Effector CD8-positive, alpha-beta T cell (primary cell): ENCODE measurements around the gene STX8.

ENCODE experiments used
- DNase-seq: peaks from one replicate; lab custom pipeline; 2025; lab: John Stamatoyannopoulos, UW

STX8 gene

DNA sequence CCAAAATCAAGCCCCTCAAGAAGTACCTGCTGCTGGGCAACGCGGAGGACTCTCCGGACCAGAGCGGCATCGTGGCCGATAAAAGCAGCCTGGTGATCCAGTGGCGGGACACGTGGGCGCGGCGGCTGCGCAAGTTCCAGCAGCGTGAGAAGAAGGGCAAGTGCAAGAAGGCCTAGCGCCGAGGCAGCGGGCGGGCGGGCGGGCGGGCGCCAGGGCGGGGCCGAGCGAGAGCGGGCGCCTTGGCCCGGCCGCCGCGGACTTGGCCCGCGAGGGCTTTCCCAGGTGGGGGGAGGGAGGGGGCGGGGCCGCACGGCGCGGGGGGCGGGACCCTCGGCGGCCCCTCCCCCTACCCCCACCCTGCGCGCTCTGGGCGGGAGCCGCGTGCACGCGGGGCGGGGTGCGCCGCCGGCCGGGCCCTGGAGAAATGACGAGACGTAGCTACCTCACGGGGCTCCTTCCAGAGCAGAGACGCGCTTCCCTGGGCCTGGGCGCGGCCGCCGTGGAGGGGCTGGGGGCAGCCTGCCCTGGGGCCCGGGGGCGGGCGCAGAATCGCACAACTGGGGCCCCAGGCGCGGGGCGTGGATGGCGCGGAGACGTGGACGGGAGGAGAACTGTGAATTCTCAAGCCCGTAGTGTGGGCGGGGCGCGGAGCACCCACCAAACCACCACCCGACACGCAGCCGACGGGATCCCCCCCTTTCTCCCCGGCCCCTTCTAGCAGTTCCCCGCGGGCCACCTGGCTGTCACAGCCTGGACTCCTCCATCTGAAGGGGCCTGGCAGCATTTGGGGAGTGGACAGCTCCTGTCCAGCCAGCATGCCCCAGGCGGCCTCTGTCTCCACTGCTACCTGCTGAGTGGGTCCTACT lies 335.6 kb downstream of the STX8 start:
- DNase-seq, result peak; percentile 62

DNA sequence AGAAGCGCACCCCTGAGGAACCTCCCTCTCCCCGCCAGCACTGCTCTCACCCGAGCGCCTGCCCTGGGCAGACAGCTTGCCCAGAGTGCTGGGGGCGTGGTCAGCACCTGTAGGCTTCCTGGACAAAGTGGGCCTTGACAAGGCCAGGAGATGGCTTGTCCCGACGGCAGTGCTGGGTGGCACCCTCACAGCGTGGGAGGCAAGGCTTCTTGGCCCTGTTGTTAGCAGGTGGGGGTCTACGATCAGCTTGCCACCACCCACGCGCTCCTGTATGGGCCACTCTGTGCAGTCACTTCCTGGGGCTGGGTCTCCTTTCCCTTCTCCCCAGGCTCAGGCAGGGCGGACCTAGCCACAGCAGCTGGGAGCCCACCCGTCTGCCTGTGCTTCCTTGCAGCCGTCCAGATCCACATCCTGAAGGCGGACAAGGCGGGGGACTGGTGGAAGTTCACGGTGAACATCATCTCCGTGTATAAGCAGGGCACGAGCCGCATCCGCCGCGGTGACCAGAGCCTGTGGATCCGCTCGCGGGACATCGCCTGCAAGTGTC lies 336.3 kb downstream of the STX8 start:
- no peak for DNase-seq

- no peak for DNase-seq
Observed at GRCh38 chr17:9238340-9239245, 337.0 kb downstream of the STX8 start.

DNA sequence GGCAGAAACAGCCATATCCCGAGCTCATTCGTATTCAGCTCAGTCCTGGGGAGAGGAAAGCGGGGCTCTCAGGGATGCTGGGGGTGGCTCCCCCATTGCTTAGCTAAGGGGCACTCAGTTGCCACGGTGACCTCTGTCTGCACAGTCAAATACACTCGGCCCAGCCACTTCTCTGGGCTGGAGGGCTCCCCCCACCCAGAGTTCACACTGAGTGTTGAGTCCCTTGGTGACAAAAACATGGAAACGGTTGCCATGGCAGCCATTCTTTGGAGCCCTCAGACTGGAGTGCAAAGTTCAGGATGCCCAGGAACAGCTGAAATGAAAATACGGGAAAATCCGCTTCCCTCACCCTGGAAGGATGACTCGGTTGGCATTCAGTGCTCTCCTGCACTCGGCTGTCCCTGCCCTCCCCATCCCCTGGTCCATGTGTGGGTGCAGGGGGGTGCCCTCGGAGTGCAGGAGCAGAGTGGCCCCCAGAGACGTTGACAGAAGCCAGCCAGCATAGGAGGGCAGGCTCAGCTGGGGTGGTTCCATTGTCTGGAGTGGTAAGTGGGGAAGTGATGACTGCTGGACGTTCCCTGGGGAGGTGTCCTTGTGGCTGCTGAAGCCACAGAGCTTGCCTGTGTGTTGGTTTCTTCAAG lies 337.8 kb downstream of the STX8 start:
- DNase-seq, result no peak

DNA sequence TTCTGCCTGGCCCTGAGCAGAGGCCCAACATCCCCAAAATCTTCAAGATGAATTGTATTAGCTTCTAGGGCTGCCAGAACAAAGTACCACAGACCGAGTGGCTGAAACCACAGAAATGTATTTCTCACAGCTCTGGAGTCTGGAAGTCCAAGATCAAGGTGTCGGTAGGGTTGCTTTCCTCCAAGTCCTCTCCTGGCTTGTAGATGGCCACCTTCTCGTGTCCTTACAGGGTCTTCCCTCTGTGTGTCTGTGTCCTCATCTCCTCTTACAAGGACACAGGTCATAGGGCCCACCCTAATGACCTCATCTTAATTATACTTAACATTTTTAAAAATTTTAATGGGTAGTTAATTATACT lies 338.6 kb downstream of the STX8 start:
- DNase-seq, result no peak

DNA sequence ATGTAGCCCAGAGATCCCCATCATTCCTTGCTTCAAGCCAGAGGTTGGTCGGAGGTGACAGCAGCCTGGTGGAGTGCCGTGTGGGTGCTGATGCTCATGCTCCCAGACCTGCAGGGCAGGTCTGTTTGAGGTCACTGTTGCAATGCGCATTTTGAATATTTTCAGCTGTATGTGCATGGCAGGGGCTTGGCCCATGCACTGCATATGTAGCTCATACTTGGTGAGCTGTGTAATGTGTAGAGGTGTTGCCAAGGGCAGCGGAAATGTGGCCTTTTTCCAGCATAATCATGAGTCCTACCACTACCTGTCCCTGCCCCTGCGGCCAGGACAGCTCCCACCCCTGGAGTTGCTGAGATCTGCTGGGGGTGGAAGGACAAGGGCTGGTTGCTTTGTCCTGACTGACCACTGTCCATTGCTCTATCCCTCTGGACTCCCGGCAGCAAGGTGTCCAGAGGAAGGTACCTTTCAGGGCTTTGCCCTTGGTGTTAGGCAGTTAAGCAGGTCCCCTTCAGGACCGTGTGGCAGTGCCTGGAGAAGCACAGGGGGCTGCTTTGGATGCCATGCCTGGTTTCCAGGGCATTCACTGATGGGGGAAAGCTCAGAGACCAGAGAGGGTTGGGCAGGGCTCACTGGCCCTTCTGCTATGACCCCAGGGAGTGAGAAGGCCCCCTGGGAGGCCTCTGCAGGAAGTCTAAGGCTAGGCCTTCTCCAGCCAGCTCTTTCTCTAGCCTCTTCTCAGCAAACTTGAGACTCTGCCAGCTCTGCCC lies 339.2 kb downstream of the STX8 start:
- no peak for DNase-seq

DNA sequence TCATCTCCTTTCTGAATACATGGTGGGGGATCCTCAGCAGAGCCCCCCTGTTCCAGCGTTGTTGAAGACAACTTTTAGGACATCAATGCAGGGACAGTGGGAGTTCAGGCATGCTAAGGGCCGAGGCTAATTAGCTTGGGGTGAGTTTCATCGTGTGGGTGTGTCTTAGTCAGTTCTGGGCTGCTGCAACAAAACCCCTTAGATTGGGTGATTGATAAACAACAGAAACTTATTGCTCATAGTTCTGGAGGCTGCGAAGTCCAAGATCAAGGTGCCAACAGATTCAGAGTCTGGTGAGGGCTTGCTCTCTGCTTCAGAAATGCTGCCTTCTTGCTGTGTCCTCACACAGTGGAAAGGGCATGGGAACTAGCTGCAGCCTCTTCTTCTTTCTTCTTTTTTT lies 340.3 kb downstream of the STX8 start:
- DNase-seq, result no peak

GRCh38 chr17:9234389-9234945 lies 341.2 kb downstream of the STX8 start:
- DNase-seq, result no peak

- DNase-seq, result no peak
Observed at GRCh38 chr17:9233761-9234160, 341.9 kb downstream of the STX8 start.

GRCh38 chr17:9233271-9233599 lies 342.4 kb downstream of the STX8 start:
- no peak for DNase-seq

DNA sequence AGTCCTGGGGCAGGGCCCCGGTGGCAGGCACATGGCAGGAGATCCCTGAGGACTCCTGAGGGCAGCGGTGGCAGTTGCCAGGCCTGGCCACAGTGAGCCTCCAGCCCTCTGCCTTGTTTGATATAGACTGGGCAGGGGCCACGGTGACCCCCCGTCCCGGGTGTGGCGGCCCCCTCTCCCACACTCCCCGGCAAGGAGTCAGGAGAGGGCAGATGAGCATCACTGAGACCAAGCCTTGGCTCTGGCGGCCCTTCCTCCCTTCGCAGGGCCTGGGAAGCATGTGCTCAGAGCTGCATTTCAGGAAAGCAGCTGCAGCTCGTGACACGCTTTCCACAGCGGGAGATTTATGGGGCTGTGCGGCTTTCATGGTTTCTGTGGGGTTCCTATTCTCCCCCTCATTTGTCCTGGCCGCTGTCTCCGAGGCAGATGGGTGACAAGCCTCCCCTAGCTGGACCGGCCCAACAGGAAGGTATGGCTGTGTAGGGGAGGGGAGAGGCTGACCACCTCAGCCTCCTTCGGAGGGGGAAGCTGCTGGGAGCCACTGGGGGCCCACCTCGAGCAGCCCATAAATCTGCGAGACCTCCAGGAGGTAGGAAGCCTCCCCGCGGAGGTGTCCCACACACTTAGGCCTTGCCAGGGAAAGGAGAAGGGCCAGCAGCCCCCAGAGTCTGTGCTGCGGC lies 342.9 kb downstream of the STX8 start:
- no peak for DNase-seq

DNA sequence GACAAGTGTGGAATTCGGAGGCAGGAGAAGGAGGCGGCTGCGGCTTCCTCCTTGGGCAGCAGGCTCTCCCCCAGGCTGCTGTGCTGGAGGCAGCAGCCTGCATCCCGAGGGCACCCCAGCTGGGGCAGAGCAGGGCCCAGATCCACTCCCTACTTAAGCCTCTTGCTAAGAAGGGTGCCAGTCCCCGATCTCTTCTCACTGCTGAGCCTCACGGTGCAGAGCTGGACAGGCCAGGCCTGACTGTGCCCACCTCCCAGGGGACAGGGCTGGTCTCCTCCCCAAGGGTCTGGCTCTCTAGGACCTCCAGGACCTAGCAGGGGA lies 343.5 kb downstream of the STX8 start:
- DNase-seq, result no peak

- DNase-seq, result no peak
Observed at GRCh38 chr17:9231449-9232154, 344.0 kb downstream of the STX8 start.

- DNase-seq, result no peak
Observed at GRCh38 chr17:9230861-9231260, 344.8 kb downstream of the STX8 start.

DNA sequence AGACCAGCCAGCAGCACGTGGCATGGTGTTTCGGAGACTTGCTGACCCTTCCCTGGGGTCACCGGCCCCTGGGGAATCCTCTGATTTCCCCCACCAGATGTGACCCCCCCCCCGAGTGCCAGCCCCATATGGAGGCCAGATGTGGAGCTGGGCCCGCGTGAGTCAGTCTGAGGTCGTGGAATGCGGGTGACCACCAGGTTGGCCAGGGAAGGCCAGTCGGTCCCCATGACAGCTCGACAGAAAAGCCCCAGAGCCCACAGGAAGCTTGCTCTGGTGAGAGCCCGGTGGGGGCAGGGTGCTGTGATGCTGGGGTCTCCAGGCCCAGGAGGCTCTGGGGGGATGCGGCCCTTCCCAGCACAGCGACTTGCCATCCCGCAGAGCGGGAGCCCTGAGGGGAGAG lies 345.3 kb downstream of the STX8 start:
- DNase-seq, result no peak

DNA sequence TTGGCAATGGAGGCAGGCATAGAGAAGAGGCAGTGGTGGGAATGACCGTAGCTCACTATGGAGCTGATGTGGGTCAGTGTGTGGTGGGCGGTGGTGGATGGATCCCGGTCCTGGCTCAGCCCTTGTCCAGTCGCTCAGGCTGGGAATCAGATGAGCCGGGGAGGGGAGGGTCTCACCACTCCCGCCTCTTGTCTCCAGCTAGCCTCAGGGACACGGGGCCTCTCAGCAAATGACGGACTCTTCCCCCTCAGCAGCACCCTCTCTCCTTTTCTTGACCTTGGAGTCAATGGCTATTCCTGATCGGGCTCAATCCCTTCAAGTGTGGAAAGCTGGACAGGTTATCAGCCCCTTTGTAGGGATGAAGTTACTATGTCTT lies 345.8 kb downstream of the STX8 start:
- DNase-seq, result no peak

- no peak for DNase-seq
Observed at GRCh38 chr17:9229160-9229825, 346.3 kb downstream of the STX8 start.

DNA sequence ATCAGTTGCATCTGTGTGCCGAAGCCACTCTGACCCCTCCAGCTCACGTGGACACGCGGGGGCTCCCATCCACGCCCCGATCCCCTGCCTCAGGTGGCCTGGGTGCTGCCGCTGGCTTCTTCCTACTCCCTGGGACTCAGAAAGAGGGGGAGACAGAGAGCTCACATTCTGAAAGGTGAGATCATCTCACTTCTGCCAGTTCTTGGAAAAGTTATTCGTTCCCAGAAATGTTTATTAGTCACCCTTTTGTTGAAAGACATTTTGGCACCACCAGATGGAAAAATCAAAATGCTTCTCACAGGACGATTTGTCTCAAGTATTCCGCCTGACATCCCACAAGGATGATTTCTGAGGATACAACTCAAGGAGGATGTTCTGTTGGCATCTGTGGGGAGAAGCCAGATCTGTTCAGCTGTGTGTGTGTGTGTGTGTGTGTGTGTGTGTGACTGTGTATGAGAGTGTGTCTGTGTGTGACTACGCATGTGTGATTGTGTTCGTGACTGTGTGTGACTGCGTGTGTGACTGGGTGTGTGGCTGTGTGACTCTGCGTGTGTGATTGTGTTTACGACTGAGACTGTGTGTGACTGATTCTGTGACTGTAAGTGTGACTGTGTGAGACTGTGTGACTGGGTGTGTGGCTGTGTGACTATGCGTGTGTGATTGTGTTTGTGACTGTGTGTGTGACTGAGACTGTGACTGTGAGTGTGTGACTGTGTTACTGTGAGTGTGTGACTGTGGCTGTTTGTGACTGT lies 347.0 kb downstream of the STX8 start:
- no peak for DNase-seq

DNA sequence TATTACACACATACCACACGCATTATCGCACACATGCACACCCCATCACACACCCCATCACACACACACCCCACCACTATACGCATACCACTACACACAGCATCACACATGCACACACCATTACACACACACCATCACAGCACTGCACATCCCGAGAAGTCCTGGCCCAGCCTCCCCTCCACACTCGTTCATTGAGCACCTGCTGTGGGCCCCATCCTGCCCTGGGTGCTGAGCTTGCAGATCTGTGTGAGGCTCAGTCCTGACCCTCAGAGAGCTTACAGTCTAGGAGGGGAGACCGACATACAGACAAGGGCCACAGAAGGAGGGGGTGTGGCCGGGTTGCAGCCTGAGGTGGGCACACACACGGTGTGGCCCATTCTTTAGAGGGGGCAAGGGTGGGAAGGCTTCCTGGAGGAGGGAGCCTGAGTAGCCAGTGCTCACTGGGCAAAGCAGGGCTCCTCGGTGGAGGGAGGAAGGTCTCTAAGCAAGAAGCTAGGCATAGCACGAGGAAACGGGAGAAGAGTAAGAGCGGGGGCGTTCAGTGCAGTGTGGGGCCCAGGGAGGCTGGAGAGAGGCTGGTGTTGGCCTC lies 347.7 kb downstream of the STX8 start:
- no peak for DNase-seq
